PFSK-1 (cell line): Measurements from ENCODE around the gene DUS2.

ENCODE experiments used
- FOXP2 ChIP-seq: optimal IDR thresholded peaks from 2 replicates; pipeline ENCODE3; 2011; ENCODE audit warnings: borderline replicate concordance, control low read depth, inconsistent platforms; ENCODE audit not compliant: insufficient read depth; ENCODE audit errors: extremely low read length, extremely low read depth
- POLR2AphosphoS5 ChIP-seq: IDR thresholded peaks from 2 replicates; pipeline ENCODE4 v1.6.1; 2012; ENCODE audit warnings: low read depth, mild to moderate bottlenecking, control low read depth, low read length, moderate library complexity
- REST ChIP-seq, 2 experiments: IDR thresholded peaks; 2 replicates each; pipeline versions ENCODE4 v1.6.1 to v1.8.0; 2011 to 2012; ENCODE audit warnings: low read depth in 2 of 2, low read length in 2 of 2, control low read depth in 1 of 2, inconsistent platforms in 1 of 2, mild to moderate bottlenecking in 1 of 2, moderate library complexity in 1 of 2; ENCODE audit not compliant: insufficient read depth in 1 of 2
- SIN3A ChIP-seq: IDR thresholded peaks from 2 replicates; pipeline ENCODE4 v1.6.1; 2012; ENCODE audit warnings: mild to moderate bottlenecking, low read length, moderate library complexity, borderline replicate concordance; ENCODE audit not compliant: insufficient read depth
- TAF1 ChIP-seq: IDR thresholded peaks from 2 replicates; pipeline ENCODE4 v1.6.1; 2012; ENCODE audit warnings: low read length, control low read depth, borderline replicate concordance; ENCODE audit not compliant: insufficient read depth

DUS2 gene

GRCh38 chr16:68111379-68111778 lies 88.3 kb downstream of the DUS2 start:
- no peak for TF ChIP-seq SIN3A
- no peak for TF ChIP-seq REST (IDR thresholded peaks at IDR 0.05; ENCODE audit: insufficient read depth in 1 of 2, low read depth in 2 of 2, low read length in 2 of 2)
- no peak for TF ChIP-seq POLR2AphosphoS5
- no peak for TF ChIP-seq TAF1
- TF ChIP-seq FOXP2, result no peak

GRCh38 chr16:68113059-68113761 lies 90.1 kb downstream of the DUS2 start:
- TF ChIP-seq SIN3A (no peak), POLR2AphosphoS5 (no peak), REST (IDR thresholded peaks at IDR 0.05; ENCODE audit: insufficient read depth in 1 of 2, low read depth in 2 of 2, low read length in 2 of 2) (no peak), TAF1 (no peak), FOXP2 (no peak)

- TF ChIP-seq REST (IDR thresholded peaks at IDR 0.05; ENCODE audit: insufficient read depth in 1 of 2, low read depth in 2 of 2, low read length in 2 of 2), result no peak
- no peak for TF ChIP-seq FOXP2
- TF ChIP-seq TAF1, result no peak
- no peak for TF ChIP-seq SIN3A
- no peak for TF ChIP-seq POLR2AphosphoS5
Observed at GRCh38 chr16:68113765-68114240, 90.7 kb downstream of the DUS2 start.

- TF ChIP-seq SIN3A (no peak), TAF1 (no peak), FOXP2 (no peak), REST (IDR thresholded peaks at IDR 0.05; ENCODE audit: insufficient read depth in 1 of 2, low read depth in 2 of 2, low read length in 2 of 2) (no peak), POLR2AphosphoS5 (no peak)
Observed at GRCh38 chr16:68115851-68116250, 92.8 kb downstream of the DUS2 start.
